HG02678 (cell line): ENCODE results near the gene COL15A1.
"Not testable (repeated sequence)": the region's sequence is repeated elsewhere in the genome, so short reads cannot be mapped to it uniquely, and the experiment has no call there.

Experiments used
- ATAC-seq: cut with Tn5 transposase; IDR thresholded peaks from one replicate; pipeline ENCODE4 v1.9.1; 2021; ENCODE audit warnings: mild to moderate bottlenecking, moderate library complexity; ENCODE audit not compliant: unreplicated experiment

COL15A1 gene

DNA sequence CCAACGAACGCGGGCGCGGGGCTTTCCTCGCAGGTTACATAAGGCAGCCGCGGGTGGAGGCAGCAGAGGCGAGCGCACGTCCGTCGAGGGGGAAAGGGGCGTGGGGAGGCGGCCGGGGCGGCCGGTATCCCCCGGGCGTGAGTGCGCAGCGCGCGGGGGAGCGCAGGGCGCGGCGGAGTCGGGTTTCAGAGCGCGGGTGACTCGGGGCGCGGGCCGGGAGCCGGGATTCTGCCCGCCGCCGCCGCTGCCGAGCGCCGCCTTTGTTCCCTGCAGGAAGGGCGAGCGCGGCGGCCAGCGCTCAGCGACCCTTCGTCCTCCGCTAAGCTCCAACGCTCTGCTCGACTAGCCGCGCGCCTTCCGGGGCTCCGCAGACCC lies at the start of gene COL15A1:
TSS of gene COL15A1 (plus strand) at position 226 of the 375 bp plus-strand sequence. CDS start 155 bp downstream, outside the sequence.
- ATAC-seq = no peak

DNA sequence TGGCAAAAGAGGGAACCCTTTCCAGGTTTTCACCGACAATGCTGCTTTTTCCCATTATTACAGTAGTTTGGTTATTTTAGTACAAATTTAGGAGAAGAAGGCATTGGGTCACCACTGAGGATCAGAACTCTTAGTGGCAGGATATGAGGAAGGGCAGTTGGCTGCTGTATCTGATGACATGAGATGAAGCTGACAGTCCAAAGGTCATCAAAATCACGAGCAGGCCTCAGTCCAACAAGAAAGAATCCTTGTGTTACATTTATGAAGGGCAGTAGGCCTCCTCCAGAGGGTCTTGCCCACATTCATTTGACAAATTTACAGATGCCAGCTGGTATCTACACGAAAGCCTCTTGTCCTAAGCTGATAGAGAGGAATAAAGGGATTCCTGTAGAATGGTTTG lies 49.5 kb upstream of the COL15A1 start:
- no peak for ATAC-seq

DNA sequence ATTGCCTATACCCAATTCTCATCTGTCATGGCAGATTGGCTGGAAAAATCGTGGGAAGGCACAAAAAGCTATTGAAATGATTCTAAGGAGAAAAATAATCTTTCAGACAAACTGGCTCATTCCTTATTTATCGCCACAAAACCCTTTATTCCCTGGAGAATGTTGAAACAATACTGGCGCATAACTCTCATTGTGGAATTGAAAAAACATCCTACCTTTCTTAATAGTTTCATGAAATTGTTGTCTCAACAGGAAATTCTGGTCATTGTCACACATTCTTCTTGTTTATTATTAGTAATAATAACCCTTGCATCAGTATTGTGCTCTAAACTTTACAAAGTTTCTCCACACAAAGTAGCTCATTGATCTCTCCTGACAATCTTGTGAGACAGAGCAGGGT lies 48.9 kb upstream of the COL15A1 start:
- no peak for ATAC-seq

DNA sequence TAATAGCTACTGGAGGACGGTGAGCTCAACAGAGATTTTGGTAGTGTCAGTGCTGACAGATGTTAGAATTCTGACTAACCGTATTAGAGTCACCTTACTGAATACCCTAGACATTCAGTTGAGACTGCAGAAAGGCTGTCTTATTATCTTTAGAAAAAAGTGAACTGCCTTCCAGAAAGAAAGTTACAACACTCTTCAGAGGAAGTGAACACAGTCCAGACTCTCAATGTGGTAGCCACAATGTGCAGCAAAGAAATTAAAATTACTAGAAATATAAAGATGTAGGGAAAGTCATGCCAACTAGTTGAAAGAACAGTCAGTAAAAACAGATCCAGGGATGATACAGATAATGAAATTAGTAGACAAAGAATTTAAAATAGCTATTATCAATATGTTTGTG lies 47.1 kb upstream of the COL15A1 start:
- no peak for ATAC-seq

DNA sequence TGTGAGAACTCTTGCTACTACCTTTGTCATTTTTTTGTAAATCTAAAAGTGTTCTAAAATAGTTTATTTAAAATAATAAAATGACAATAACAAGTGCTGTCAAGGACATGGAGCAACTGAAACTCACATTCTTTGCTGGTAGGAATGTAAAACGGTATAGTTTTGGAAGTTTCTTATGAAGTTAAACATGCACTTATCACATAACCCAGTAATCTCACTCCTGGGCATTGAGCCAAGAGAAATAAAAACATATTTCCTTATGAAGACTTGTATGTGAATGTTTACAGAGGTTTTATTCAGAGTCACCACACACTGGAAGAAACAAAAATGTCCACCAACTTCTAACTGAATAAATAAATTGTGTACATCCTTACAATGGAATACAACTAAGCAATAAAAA lies 46.0 kb upstream of the COL15A1 start:
- no peak for ATAC-seq

DNA sequence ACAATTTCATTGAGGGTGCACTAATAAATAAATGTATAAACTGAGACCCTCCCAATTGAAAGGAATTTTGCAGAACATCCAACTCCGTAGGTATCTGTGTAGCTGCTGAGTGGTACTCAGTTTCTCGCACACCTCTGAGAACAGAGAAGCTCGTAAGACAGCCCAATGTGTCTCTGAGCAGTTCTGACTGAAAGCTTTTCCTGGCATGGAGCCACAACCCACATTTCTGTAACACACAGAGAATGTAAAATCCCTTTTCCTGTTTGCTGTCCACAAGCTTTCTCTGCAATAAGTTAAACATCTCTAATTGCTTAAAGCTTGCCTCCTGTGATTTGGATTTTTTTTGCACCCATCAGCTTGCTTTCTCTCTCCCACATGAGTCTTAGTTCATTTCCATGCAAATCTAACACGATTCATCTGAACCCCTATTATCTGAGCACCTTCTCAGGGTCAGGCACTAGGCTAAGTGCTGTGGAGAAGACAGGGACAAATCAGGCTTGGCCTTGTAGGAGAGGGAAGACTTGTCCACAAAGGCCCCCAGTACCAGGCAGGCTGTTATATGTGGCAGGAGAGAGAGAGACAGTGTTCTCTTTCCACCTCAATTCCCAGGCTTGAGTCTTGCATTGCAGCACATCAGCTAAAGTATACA lies 44.2 kb upstream of the COL15A1 start:
- ATAC-seq = no peak

DNA sequence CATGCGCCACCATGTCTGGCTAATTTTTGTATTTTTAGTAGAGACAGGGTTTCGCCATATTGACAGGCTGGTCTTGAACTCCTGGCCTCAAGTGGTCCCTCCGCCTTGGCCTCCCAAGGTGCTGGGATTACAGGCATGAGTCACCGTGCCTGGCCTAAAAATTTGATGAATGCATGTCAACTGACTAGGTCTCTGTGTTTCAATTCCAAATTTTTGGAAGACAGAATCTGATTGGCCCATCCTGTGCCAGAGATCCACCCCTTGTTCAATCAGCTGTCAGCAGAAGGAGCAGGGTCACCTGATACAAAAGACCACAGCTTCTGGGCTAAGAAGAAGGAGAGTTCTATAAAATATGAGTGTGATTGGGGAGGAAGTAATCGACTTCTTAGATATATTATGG lies 43.5 kb upstream of the COL15A1 start:
- no peak for ATAC-seq

DNA sequence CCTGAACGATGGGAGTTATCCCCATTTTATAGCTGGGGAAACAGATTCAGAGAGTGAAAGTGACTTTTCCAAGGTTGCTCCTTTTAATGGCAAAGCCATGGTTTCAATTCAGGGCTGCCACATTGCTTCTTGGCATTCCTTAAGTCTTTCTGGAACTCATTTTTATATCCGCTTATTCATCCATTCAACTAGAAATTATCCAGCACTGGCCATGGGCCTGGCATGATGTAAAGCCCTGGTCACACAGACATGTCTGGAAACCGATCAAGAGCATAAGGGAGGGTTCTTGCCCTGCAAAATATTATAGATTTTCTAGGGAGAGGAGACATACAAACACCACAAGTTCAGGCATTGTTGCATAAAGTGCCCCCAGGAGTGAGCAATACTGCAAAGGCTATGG lies 43.0 kb upstream of the COL15A1 start:
- ATAC-seq = no peak

DNA sequence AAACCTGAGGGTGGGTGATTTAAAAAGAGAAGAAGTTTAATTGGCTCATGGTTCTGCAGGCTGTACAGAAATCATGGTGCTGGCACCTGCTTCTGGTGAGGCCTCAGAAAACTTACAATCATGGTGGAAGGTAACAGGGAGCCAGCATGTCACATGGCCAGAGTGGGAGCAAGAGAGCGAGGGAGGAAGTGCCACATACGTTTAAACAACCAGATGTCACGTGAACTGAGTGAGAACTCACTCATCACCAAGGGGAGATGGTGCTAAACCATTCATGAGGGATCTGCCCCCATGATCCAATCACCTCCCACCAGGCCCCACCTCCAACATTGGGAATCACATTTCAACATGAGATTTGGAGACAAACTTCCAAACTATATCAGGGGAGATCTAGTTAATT lies 41.9 kb upstream of the COL15A1 start:
- ATAC-seq = not testable (repeated sequence)

DNA sequence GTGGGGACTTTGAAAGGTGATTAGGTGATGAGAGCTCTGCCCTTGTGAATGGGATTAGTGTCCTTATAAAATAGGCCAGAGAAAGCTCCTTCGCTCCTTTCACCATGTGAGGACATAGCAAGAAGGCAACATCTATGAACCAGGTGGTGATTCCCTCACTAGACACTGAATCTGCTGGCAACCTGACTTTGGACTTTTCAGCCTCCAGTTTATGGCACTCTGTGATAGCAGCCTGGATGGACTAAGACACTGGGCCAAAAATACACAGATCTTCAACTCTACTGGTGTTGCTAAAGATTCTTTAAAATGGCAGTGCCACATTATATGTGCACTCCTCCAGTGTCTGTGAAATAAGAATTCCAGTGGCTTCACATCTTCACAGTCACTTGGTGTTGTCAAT lies 41.2 kb upstream of the COL15A1 start:
- no peak for ATAC-seq

DNA sequence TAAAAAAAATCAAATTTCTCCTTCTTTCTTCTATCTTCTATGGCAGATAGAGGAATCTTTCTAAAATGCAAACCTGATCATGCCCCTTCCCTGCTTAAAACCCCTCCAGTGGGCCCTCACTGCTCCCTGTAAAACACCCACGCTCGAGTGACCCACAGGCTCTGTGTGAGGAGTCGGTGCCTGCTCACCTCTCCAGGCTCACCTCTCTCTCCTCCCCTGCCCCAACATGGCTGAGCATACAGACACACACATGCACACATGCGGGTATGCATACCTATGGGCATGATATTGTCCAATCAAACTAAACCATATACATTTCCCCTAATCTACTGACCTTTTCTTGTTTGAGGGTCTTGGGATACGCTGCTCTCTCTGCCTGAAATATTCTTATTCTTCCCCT lies 40.8 kb upstream of the COL15A1 start:
- no peak for ATAC-seq

DNA sequence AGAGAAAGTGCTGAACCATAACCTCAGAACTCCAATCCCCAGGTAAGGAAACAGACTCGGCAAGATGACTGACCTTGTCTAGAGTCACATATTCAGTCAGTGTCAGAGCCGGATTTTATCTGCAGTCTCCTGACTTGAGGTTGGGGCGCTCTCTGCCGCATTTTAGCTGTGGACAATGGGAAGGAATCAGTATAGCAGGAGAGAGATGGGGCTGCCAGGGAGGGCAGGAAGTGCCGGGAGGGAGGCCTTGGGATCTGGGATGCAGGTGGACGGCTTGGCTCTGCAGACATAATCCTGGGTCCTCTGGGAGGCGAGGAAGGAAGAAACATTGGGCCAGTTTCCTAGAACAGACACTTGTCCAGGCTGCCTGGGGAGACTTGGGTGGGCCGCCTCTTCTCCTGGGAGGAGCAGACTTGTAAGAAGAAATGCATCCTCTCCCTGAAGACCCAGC lies 39.7 kb upstream of the COL15A1 start:
- no peak for ATAC-seq

DNA sequence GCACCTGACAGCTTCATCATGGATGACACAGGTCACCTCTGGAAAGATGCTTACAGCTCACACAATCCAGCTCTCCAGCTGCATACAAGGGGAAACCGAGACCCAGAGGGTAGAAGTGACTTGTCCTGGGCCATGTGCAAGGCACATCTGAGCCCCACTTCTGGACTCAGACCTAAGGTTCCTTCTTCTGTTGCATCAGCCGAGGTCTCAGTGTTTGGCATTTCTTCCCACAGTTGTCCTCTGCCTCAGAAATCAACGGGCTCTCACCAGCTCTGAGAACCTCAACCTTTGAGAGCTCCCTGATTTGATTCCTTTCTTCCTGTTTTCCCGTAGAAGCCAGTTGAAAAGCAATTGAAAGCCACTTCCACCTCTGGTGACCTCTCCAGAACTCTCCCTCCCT lies 38.7 kb upstream of the COL15A1 start:
- no peak for ATAC-seq

DNA sequence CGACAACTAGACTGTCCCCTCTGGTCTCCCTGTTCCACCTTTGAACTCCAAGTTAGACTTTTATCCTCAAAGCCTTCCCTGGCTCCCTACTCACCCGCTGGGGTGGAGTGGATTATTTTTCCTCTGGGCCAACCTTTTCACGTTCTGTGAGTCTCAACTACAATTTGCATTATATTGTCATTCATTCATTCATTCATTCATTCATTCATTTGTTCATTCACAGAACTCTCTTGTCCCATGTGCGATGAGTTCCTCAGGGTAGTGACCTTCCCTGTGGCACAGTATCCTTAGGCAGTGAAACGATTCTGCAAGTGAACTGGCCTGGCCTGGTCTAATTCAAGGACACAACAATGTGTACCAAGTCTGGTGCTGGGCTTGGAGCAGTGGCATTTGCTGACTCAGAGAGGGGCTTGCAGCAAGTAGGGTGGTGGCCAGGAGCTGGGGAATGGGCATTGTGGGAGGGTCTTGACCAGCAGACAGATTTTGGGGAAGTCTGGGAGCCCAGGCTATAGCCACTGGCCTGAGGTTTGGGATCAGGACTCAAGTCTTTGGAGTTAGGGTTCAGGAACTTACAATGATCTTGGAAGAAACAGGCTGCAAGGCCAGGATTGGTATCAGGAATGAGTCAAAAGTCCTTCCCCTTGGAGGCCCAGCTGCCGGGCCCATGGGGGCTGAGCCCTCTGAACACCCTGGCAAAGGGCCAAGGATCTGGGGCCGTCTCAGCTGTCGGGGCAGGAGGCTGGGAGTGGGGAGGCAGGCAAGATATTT lies 37.2 kb upstream of the COL15A1 start:
- ATAC-seq = no peak

DNA sequence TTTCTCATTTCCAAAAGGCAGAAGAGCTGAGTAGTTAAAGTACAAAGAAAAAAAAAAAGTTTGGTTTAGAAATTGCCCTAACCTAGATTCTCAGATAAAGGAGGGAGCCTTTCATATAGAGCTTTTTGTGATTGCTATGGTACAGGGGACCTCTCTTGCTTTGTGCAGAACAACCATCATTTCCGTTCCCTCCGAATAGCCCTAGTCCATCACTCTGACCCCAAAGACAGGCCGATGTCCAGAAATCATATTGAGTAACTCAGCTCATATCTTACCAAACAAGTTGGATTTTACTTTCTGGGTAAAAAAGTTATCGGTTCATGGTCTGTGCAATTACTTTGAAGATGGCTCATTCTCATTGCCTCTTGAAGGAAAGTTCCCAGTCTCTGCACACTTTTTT lies 36.7 kb upstream of the COL15A1 start:
- ATAC-seq = no peak

DNA sequence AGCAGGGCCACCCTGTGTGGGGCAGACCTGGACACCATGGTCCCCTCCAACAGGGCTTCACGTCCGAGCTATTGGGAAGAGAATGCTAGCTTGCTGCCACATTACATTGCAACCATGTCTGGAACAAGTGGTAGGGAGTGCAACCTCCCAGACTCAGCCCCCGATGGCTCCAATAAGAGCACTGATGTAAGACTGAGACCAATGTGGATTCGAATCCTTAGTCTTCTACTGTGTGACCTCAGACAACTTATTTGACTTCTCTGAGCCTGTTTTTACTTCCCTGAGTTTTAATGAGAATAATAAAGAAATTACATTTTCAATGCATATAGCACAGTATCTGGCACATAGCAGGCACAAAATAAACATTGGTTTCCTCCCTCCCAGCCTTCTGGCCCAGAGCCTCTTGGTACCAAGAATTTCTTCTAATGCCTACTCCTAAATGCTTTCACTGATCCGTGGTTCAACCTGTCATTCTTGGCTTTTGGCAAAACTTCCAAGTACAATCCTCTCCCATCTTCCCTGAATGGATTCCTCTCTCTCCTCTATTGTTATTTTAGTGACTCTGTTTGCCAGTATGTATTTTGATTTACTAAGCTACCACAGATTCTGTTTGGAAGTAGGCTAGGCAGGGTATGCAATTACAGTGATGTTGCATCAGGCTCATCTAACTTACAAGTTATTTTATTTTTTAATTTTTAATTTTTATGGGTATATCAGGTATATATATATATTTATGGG lies 34.6 kb upstream of the COL15A1 start:
- ATAC-seq = no peak

DNA sequence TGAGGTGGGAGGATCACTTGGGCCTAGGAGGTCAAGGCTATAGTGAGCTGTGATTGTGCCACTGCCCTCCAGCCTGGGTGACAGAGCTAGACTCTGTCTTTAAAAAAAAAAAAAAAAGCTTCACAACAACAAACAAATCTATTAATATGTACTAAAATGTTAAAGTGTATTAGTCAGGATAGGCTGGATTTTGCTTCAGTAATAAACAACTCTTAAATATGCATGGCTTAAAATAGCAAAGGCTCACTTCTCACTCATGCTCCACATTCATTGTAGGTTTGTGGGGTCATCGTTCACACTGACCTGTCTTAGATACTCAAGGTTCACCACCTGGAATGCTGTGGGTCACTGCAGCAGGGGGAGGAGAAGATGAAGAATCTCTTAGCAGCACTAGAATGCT lies 33.8 kb upstream of the COL15A1 start:
- no peak for ATAC-seq

DNA sequence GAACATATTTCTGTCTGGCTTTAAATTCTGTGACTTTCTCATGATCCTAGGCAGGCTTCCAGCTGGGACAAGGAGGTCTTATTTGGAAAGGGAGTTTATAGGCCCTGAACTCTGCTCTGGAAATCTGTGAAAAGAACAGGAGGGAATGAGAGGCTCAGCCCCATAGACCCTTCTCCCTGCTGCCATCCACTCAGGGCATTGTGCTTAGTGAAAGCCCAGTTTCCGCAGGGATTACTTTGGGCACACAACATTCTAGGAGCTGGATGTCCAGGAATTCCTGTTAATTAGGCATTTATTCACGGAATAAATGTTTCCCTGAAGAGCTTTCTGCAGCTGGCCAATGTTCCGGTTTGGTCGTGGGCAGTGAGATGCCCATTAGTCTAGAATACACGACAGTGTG lies 32.7 kb upstream of the COL15A1 start:
- no peak for ATAC-seq

DNA sequence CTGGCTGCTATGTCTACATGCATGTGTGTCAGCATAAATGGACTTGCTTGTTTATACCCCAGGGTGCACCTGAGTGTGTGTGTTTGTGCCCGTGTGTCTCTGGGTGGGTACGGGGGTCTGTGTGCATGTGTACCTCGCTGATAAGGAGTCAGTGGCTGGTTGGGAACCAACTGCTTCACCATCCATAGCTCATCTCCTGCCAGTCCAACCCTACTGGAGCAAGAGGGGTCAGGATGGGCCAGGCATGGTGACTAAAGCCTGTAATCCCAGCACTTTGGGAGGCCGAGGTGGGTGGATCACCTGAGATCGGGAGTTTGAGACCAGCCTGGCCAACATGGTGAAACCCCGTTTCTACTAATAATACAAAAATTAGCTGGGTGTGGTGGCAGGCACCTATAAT lies 32.0 kb upstream of the COL15A1 start:
- not testable (repeated sequence) for ATAC-seq

DNA sequence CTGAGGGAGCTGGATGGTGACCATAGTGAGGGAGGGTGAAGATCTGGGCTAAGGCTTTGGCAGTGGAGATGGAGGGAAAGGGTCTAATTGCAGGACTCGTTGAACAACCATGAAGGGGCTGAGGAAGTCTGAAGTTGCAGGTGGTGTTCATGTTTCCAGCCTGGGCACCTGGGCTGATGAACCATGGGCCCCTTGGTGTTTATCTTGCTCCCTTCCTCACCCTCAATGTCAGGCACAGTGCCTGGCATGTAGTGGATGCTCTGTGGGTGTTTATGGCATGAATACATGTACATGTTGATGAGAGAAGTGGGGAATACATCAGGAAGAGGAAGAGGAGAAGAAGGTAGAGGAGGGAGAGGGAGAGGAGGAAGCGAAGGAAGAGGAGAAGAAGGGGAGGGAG lies 31.3 kb upstream of the COL15A1 start:
- no peak for ATAC-seq

DNA sequence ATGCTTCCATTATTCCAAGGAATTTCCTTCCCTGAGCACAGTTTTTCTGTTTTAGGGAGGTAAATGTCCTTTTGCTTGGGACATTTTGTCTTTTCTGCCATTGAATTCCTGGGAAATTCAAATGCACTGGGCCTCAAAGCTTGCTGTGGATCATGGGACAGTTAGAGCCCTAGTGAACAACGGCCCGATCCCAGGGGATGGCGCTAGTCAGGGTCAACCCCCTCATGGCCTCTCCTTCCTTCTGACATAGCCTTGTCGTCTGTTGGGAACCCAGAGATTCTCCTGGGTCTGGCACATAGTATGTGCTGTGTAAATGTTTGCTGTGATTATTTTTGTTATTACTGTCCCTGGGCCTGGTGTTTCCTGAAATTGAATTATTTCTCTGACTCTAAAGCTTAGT lies 30.7 kb upstream of the COL15A1 start:
- ATAC-seq = no peak

DNA sequence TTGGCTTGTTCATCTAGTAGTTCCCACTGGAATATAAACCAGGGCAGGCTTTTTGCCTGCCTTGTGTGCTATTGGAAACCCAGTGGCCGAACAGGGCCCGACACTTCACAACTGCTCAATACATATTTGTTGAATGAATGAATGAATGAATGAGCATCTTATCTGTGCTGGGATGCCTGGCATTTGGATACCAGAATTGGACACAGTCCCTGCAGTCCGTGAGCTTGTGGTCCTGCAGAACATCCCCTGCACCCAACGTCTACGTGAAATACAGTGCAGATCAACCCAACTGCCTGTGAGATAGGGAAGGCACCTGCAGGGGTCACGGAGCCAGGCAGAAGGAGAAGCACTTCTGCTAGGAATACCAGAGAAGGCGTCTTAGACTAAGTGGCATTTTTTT lies 30.0 kb upstream of the COL15A1 start:
- ATAC-seq = no peak
